T-cell (primary cell): Measurements from ENCODE around the gene RFTN1. TPM values are rescaled to one million over a fixed set of nuclear protein-coding genes. Genes with fewer than 3 reads are reported as not detected.

Experiments
- ATAC-seq, 4 experiments: fragments of 200-7000 bp in 3 of 4; fragments of 150-1000 bp in 1 of 4; cut with Tn5 transposase; replicated peaks in 1 of 4; 1 replicate in 3 of 4; 2 replicates in 1 of 4; pipeline ENCODE4 v1.10.0; 2021; ENCODE audit warnings: moderate library complexity in 3 of 4, mild to moderate bottlenecking in 2 of 4, moderate number of reproducible peaks in 1 of 4
- CTCF ChIA-PET, 2 donors: fragments of 300-600 bp; sonication (Branson Sonifier 250); formaldehyde crosslinking; loops; one replicate each; lab custom pipeline; 2022; ENCODE audit warnings: antibody characterized with exemption in 2 of 2; lab: Charles Lee
- POLR2A ChIA-PET, 2 donors: fragments of 300-600 bp; sonication (Branson Sonifier 250); formaldehyde crosslinking; loops; one replicate each; lab custom pipeline; 2022; ENCODE audit warnings: antibody characterized with exemption in 2 of 2; lab: Charles Lee
- DNase-seq, 35 experiments: peaks; one replicate each; pipeline versions ENCODE4 v3.0.0 to v3.0.0-alpha.2; 2013 to 2023
- H3K27ac ChIP-seq: one replicate; pipeline ENCODE4 v1.5.1; 2013; ENCODE audit warnings: low read length
- H3K27me3 ChIP-seq, 2 experiments: replicated peaks in 1 of 2; 1 replicate in 1 of 2; 2 replicates in 1 of 2; pipeline versions ENCODE4 v1.6.1 to v1.7.0; 2013; ENCODE audit warnings: low read length in 1 of 2, mixed read lengths in 1 of 2; ENCODE audit not compliant: control insufficient read depth in 2 of 2, insufficient read depth in 2 of 2; ENCODE audit errors: extremely low read depth in 1 of 2
- H3K36me3 ChIP-seq, 2 donors: 1 replicate in 1 of 2; 2 replicates in 1 of 2; pipeline versions ENCODE4 v1.6.1 to v1.7.0; 2013; ENCODE audit warnings: low read length in 1 of 2; ENCODE audit not compliant: control insufficient read depth in 2 of 2, insufficient read depth in 1 of 2; ENCODE audit errors: extremely low read depth in 1 of 2
- H3K4me1 ChIP-seq, 2 experiments: 1 replicate in 1 of 2; 2 replicates in 1 of 2; pipeline versions ENCODE4 v1.6.1 to v1.7.0; 2013; ENCODE audit warnings: low read length in 2 of 2, mixed read lengths in 1 of 2; ENCODE audit not compliant: insufficient read depth in 2 of 2, control insufficient read depth in 1 of 2; ENCODE audit errors: extremely low read depth in 1 of 2
- H3K4me3 ChIP-seq, 2 donors: 1 replicate in 1 of 2; 2 replicates in 1 of 2; pipeline versions ENCODE4 v1.5.1 to v1.7.0; 2013; ENCODE audit warnings: mild to moderate bottlenecking in 2 of 2, low read length in 1 of 2, moderate library complexity in 1 of 2; ENCODE audit not compliant: control insufficient read depth in 1 of 2; ENCODE audit errors: extremely low read depth in 1 of 2
- H3K9me3 ChIP-seq: 2 replicates; pipeline ENCODE4 v1.7.0; 2013
- H3K27ac Mint-ChIP-seq, 2 donors: one replicate each; pipeline ENCODE4 v1.8.0; 2020 to 2021; ENCODE audit warnings: mild to moderate bottlenecking in 2 of 2, mixed read lengths in 2 of 2
- H3K27me3 Mint-ChIP-seq, 2 donors: one replicate each; pipeline ENCODE4 v1.8.0; 2021 to 2022; ENCODE audit warnings: mixed read lengths in 2 of 2
- H3K36me3 Mint-ChIP-seq: one replicate; pipeline ENCODE4 v1.8.0; 2021; ENCODE audit warnings: mixed read lengths
- H3K4me1 Mint-ChIP-seq, 3 donors: one replicate each; pipeline ENCODE4 v1.8.0; 2020 to 2022; ENCODE audit warnings: mixed read lengths in 3 of 3, mild to moderate bottlenecking in 1 of 3
- H3K4me3 Mint-ChIP-seq, 3 donors: one replicate each; pipeline ENCODE4 v1.8.0; 2020 to 2022; ENCODE audit warnings: mild to moderate bottlenecking in 3 of 3, mixed read lengths in 3 of 3, moderate library complexity in 3 of 3
- H3K9me3 Mint-ChIP-seq, 3 donors: one replicate each; pipeline ENCODE4 v1.8.0; 2020 to 2022; ENCODE audit warnings: mixed read lengths in 3 of 3
- WGBS: methylation state at CpG from one replicate; pipeline ENCODE4 v1.1.5; 2013; ENCODE audit warnings: missing lambda C conversion rate; ENCODE audit not compliant: insufficient coverage; 5-methylcytosine and 5-hydroxymethylcytosine counted together
- total RNA-seq, 35 experiments: library from RNA in 6 of 35; stranded (reverse) in 6 of 35; fragments of 120-200 nt in 1 of 35; gene quantifications; one replicate each; pipeline versions ENCODE4 v1.2.1 to v1.2.4 and lab custom pipeline; 2013 to 2026

The RFTN1 gene
- total RNA-seq, 5 donors from 2014 or later (not counting 1 experiment from before 2014, with no cell fraction given), result 55.5 to 73.4 (median 70.7) TPM

DNA sequence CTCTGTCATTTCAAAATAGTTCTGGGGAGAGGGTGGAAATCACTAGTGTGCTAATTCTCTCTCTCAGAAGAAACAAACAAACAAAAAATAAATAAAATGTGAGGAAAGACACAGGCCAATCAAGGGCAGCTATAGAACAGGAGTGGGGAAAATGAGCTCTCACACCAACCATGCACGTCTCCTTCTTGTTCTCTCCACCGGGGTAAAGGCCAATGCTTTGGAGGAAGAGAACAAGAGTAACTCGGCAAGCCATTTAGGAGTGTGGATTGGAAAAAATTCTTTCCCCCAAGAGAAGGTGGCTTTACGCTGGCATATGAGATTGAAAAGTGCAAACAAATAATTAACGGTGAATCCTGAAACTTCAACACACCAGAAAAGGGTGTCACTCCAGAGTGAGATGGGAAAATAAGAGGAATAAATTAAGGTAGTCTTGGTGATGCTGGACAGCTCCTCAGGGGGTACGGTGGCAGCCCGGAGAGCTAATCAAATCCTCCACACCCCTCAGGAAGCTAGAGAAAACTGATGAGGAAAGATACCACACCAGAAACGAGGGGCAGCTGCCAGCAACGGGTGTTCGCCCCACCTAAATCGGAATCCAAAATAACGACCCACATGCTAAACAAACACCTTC, 88.0 kb downstream of the RFTN1 start:
- H3K4me1 Mint-ChIP-seq, result peaks cover 21 to 35% (median 25%) of the 10 kb centered on the region in 3 donors
- no peak overlapping the region for H3K4me3 ChIP-seq
- H3K9me3 Mint-ChIP-seq, result no peaks in the 10 kb centered on the region
- H3K4me3 Mint-ChIP-seq, result no peak overlapping the region
- H3K4me1 ChIP-seq, result no peaks in the 10 kb centered on the region
- peaks cover 48% of the 10 kb centered on the region for H3K36me3 Mint-ChIP-seq
- no peaks in the 10 kb centered on the region for H3K9me3 ChIP-seq
- POLR2A ChIA-PET, result no interaction called here
- no peaks in the 10 kb centered on the region for H3K27me3 ChIP-seq
- ATAC-seq, result no peak
- WGBS, result 82% methylated on average over 2 of the region's 12 CpGs
- CTCF ChIA-PET, result interaction anchor here in 1 of 2 donors (0.7 kb wide), 1 partner anchor 14 kb away, joined by 3 read pairs; no protein-coding TSS in a partner anchor
- H3K27ac Mint-ChIP-seq, result no peak overlapping the region
- H3K36me3 ChIP-seq, result no peaks in the 10 kb centered on the region
- no peak for DNase-seq
- H3K27me3 Mint-ChIP-seq, result no peaks in the 10 kb centered on the region
- H3K27ac ChIP-seq, result no peak overlapping the region

GRCh38 chr3:16423947-16424673, 89.4 kb downstream of the RFTN1 start:
- no peak overlapping the region for H3K27ac ChIP-seq
- DNase-seq (no peak), ATAC-seq (no peak)
- Mint-ChIP-seq H3K27me3 (no peaks in the 10 kb centered on the region), H3K4me3 (no peak overlapping the region), H3K4me1 (peaks cover 16 to 35% (median 23%) of the 10 kb centered on the region in 3 donors), H3K9me3 (no peaks in the 10 kb centered on the region), H3K27ac (no peak overlapping the region), H3K36me3 (peaks cover 47% of the 10 kb centered on the region)
- CTCF ChIA-PET, result no interaction called here
- no peaks in the 10 kb centered on the region for H3K36me3 ChIP-seq
- no peaks in the 10 kb centered on the region for H3K27me3 ChIP-seq
- no peak overlapping the region for H3K4me3 ChIP-seq
- no peaks in the 10 kb centered on the region for H3K9me3 ChIP-seq
- no peaks in the 10 kb centered on the region for H3K4me1 ChIP-seq
- no CpG with 5 or more reads among the region's 5 CpGs for WGBS
- POLR2A ChIA-PET, result no interaction called here

DNA sequence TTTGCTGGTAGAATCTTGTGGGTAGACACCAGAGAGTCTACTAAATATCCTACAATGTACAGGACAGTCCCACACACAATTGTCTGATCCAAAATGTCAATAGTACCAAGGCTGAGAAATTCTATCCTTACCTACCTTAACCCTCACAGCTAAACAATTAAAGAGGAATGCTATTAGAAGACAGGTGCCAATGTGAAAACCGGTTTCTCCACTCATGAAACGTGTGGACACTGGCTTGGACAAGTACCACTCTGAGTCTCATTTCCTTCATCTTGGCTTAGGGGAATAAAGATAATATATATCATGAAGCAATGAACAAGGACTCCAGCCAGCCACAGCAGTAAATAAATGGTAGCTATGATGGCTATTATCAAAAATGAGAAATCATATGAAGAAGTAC, 90.2 kb downstream of the RFTN1 start:
- CTCF ChIA-PET, result no interaction called here
- Mint-ChIP-seq H3K4me3 (no peak overlapping the region), H3K4me1 (peaks cover 21 to 34% (median 27%) of the 10 kb centered on the region in 3 donors), H3K27me3 (no peaks in the 10 kb centered on the region), H3K9me3 (no peaks in the 10 kb centered on the region), H3K36me3 (peaks cover 46% of the 10 kb centered on the region), H3K27ac (no peak overlapping the region)
- no peak for DNase-seq
- Histone ChIP-seq H3K4me1 (no peaks in the 10 kb centered on the region), H3K9me3 (no peaks in the 10 kb centered on the region), H3K36me3 (no peaks in the 10 kb centered on the region), H3K4me3 (no peak overlapping the region), H3K27ac (no peak overlapping the region), H3K27me3 (no peaks in the 10 kb centered on the region)
- no CpG with 5 or more reads among the region's 2 CpGs for WGBS
- ATAC-seq, result no peak
- POLR2A ChIA-PET, result no interaction called here

- ChIA-PET CTCF (no interaction called here), POLR2A (no interaction called here)
- H3K4me3 Mint-ChIP-seq, result no peak overlapping the region
- H3K27ac ChIP-seq, result no peak overlapping the region
- H3K4me1 ChIP-seq, result no peaks in the 10 kb centered on the region
- no peaks in the 10 kb centered on the region for H3K36me3 ChIP-seq
- no peak for ATAC-seq
- no peaks in the 10 kb centered on the region for H3K9me3 Mint-ChIP-seq
- H3K27me3 ChIP-seq, result no peaks in the 10 kb centered on the region
- DNase-seq, result no peak
- H3K4me1 Mint-ChIP-seq, result peaks cover 34 to 43% (median 35%) of the 10 kb centered on the region in 3 donors
- H3K9me3 ChIP-seq, result no peaks in the 10 kb centered on the region
- no peak overlapping the region for H3K4me3 ChIP-seq
- no peak overlapping the region for H3K27ac Mint-ChIP-seq
- 100% methylated on average over 3 of the region's 5 CpGs for WGBS
- peaks cover 31% of the 10 kb centered on the region for H3K36me3 Mint-ChIP-seq
- no peaks in the 10 kb centered on the region for H3K27me3 Mint-ChIP-seq
These were observed 93.8 kb downstream of the RFTN1 start for GRCh38 chr3:16419640-16420241.

GRCh38 chr3:16417945-16418739, 95.4 kb downstream of the RFTN1 start:
- H3K27ac ChIP-seq, result no peak overlapping the region
- no peaks in the 10 kb centered on the region for H3K4me1 ChIP-seq
- ATAC-seq, result no peak
- Mint-ChIP-seq H3K27ac (peak overlapping the region in 1 of 2 donors; percentile 68), H3K4me1 (peaks cover 42 to 53% (median 51%) of the 10 kb centered on the region in 3 donors), H3K27me3 (no peaks in the 10 kb centered on the region), H3K36me3 (peaks cover 42% of the 10 kb centered on the region), H3K9me3 (no peaks in the 10 kb centered on the region), H3K4me3 (no peak overlapping the region)
- no peaks in the 10 kb centered on the region for H3K9me3 ChIP-seq
- no peak for DNase-seq
- no peaks in the 10 kb centered on the region for H3K36me3 ChIP-seq
- POLR2A ChIA-PET, result interaction anchor here in 1 of 2 donors (0.7 kb wide), 1 partner anchor 54 kb away, joined by 3 read pairs; no protein-coding TSS in a partner anchor
- no peak overlapping the region for H3K4me3 ChIP-seq
- no peaks in the 10 kb centered on the region for H3K27me3 ChIP-seq
- CTCF ChIA-PET, result no interaction called here
- WGBS, result 80% methylated on average over 1 of the region's 5 CpGs

DNA sequence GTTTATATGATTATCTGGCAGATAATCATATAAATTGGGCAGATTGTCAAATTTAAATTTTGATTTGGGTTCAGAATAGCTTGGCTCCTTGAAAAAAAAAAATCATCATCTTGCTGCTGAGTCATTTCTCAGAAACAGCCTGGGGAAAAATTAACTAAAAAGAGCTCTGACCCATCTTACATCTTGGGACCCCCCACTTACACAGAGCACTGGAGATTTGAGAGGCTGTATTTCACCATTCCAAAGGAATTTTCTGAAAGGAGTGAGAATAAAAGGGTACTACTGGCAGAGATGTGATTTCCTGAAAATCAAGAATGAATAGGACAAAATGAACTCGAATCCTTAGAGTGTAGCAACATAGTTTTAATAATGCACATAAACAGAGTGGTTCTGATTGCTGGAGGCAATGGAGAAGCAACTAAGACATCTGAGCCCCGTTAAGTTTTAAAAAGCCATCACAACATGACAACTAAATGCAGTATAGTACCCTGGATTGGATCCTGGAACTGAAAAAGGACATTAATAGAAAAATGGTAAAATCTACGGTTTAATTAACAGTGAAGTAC, 97.5 kb downstream of the RFTN1 start:
- Mint-ChIP-seq H3K27me3 (no peaks in the 10 kb centered on the region), H3K36me3 (peaks cover 50% of the 10 kb centered on the region), H3K4me1 (peaks cover 57 to 68% (median 58%) of the 10 kb centered on the region in 3 donors), H3K9me3 (no peaks in the 10 kb centered on the region), H3K4me3 (no peak overlapping the region), H3K27ac (no peak overlapping the region)
- ATAC-seq, result no peak
- DNase-seq, result no peak
- H3K27ac ChIP-seq, result no peak overlapping the region
- WGBS, result 83% methylated on average over 1 of the region's 3 CpGs
- no peaks in the 10 kb centered on the region for H3K9me3 ChIP-seq
- H3K4me1 ChIP-seq, result peaks cover 0 to 4% of the 10 kb centered on the region in 2 experiments
- H3K27me3 ChIP-seq, result no peaks in the 10 kb centered on the region
- H3K36me3 ChIP-seq, result no peaks in the 10 kb centered on the region
- ChIA-PET CTCF (no interaction called here), POLR2A (interaction anchor here (0.6 to 0.7 kb wide), 3 partner anchors 9 to 1448 kb away, joined by 3 to 8 read pairs (median 3); no protein-coding TSS in a partner anchor)
- no peak overlapping the region for H3K4me3 ChIP-seq
